Renal cortex interstitium (tissue), 11 donors: ENCODE results near the gene MPZL1. TPM values are rescaled to one million over a fixed set of nuclear protein-coding genes. Genes with fewer than 3 reads are reported as not detected.

ENCODE experiments used
- DNase-seq, 11 donors: peaks; one replicate each; pipeline ENCODE4 v3.0.0-alpha.2; 2013; ENCODE audit warnings: low read depth in 9 of 11, low spot score in 4 of 11; ENCODE audit errors: extremely low read depth in 1 of 11
- polyA plus RNA-seq, 3 donors: library from polyadenylated mRNA; unstranded; fragments of 120-200 nt; gene quantifications; one replicate each; pipeline ENCODE4 v1.2.1, GENCODE V29; 2013; ENCODE audit not compliant: insufficient read length in 3 of 3

The MPZL1 gene
- polyA plus RNA-seq, 3 donors, result 119 to 148 (median 128) TPM

- no peak for DNase-seq
Observed at GRCh38 chr1:167763525-167764220, 41.9 kb downstream of the MPZL1 start.

DNA sequence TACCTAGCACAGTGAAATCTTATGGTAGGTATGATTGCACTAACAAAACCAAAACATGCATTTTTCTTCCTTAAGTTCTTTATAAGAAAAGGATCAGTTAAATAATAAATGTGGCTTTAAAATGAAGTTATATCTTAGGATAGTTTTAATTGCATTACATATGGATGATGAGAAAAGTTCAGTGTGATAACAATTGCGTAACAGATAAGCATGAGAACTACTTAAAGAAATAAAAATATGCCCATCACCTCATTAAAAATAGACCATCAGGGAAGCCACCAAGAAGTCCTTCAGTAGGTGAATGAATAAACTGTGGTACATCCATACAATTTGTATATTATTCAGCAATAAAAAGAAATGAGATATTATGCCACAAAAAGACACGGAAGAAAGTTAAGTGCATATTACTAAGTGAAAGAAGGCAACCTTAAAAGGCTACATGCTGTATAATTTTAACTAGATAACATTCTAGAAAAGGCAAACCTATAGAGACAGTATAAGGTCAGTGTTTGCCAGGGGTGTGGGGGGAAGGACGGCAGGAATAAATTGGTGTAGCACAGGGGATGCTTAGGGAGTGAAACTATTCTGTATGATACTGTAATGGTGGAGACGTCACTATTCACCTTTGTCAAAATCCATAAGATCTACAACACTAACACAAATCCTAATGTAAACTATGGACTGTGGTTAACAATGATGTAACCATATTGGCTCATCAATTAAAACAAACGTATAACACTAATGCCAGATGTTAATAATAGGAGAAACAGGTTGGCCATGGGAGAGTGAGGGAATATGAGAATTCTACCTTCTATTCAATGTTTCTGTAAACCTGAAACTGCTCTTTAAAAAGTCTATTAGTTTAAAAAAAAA is 42.9 kb downstream of the MPZL1 start:
- DNase-seq, result no peak

DNA sequence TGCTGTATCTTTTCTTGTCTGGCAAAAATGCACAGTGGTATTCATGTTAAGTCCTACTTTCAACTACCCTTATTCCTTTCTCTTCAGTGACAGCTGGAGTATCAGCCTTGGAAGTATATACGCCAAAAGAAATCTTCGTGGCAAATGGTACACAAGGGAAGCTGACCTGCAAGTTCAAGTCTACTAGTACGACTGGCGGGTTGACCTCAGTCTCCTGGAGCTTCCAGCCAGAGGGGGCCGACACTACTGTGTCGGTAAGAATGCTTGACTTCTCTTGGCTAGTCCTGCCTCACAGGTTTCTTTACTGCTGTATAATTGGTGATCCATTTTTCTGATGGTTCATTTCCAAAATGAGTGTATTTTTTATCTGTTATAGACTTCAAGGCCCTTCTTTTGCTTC is 43.7 kb downstream of the MPZL1 start:
- no peak for DNase-seq

DNA sequence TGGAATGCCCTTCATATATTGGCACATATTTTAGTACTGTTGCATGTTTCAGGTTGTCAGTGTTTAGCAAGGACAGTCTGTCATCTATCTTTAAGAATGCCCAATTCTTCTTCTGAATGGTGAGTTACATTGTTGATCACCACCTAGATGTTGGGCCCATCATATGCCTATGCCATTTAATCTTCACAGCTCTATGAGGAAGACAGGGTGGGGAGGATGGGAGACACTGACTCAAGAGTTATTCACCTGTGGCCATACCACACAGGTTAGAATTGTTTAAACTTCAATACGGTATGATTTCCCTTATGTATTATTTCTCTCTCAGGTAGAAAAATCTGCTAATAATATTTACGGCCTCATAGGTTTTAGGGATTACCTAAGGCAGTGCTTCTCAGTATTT is 44.8 kb downstream of the MPZL1 start:
- no peak for DNase-seq

- DNase-seq, result no peak
Observed at GRCh38 chr1:167767761-167768160, 46.0 kb downstream of the MPZL1 start.

DNA sequence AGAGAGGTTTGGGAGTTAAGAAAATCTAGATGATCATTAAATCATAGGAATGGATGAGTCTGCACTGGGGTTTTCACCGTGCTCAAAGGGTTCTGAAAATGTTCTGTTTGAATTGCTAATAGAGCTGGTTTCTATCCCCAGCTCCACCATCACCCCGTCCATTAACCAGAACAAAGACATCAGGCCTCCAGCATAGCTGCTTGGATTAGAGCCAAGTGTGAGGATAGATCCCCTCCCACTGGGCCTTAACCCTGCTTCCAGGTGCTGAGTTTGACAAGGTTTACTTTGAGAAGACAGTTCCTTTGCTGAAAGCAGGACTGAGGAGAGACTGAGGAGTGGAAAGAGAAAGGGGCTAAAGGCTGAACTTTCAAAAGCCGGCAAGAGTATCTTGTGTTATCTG is 48.3 kb downstream of the MPZL1 start:
- DNase-seq, result no peak

DNA sequence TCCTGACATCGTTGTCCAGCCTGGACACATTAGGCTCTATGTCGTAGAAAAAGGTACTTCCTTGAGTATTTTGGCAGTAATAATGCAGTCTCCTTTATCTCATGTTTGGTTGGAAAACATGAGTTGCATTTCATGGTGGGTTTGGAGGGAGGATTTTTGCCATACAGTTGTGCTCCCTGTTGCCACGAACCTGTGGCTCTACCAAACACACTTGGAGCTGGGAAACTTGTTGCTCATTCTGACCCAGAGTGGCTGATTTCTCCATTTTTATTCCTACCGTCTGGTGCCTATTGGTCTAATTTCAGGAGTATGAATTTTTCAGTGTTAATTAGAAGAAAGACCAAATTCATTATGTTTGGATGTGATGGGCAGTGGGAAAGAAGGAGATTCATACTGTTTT is 50.7 kb downstream of the MPZL1 start:
- DNase-seq, result no peak

- no peak for DNase-seq
Observed at GRCh38 chr1:167773516-167773915, 51.7 kb downstream of the MPZL1 start.

GRCh38 chr1:167774710-167775109 is 52.9 kb downstream of the MPZL1 start:
- no peak for DNase-seq

DNA sequence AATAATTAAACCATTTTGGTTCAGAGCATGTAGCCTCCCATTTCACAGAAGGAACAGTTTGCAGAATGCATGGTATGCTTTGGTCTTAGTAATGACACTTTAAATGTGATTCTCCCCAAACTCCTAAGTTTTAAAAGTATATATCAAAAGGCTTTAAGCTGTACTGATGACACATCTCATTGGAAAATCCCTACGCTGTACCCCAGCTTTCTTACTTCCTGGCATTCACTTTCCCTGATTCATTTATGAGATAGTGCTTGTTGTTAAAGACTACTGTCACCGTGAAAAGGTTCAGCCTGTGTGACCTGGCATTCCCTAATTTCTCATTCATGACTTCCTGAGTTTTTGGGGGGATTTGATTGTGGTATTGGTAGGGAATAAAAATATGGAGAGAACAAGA is 53.4 kb downstream of the MPZL1 start:
- no peak for DNase-seq

GRCh38 chr1:167776151-167776550 is 54.4 kb downstream of the MPZL1 start:
- no peak for DNase-seq

- no peak for DNase-seq
Observed at GRCh38 chr1:167776616-167777268, 55.0 kb downstream of the MPZL1 start.

DNA sequence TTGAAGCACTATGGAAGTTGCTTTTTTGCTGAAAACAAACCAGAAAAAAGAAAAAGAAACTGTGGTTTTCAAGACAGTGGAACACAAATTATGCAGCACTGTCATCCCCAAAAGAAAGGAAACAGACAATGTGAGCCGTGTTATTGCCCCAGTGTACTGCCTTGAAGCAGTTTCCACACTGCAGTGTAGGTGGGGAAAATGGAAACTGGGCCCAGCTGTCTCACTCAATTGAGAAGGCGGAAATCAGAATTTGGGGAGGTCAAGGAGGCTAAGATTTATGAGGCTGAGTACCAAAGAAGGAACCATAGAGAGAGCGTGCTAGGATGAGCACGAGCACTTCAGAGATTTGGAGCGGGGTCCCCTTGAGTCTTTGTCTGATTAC is 55.5 kb downstream of the MPZL1 start:
- DNase-seq, result no peak

DNA sequence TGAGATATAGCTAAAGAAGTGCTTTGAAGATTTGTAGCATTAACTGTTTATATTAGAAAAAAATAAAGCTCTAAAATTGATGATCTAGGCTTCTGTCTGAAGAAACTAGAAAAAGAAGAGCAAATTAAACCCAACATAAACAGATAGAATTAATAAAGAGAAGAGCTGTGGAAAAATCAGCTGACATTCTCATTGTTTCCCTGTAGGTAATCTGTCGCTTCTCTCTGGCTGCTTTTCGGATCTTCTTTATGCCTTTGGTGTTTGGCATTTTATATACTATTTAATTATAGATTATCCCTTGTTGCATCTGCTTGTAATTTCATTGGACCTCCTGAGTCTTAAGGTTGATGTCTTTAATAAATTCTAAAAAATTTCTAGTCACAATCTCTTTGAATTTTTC is 59.8 kb downstream of the MPZL1 start:
- no peak for DNase-seq

GRCh38 chr1:167782946-167783345 is 61.2 kb downstream of the MPZL1 start:
- no peak for DNase-seq

DNA sequence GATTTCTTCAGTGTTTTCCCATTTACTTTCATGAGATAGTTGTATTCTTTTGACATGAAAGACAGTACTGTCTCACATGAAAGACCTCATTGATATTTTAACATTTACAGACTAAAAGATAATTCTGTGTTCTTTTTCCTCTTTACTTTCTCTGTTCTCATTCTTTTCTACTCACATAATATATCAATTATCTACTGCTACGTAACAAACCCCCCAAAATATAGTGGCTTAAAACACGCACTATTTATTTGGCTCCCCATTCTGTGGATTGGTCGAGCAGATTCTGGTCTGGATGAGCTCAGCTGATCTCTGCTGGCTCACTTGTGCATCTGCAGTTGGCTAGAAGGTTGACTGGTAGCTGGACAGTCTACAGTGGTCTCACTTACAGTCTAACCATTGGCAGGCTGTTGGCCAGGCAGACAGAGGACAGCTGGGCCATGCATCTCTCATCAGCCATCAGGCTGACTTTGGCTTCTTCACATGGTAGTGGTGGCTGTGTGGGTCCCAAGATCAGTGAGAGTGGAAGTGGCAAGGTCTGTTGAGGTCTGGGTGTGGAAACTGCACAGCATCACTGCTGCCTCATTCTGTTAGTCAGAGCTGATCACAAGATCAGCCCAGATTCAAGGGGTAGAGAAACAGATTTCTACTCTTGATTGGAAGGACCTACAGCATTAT is 63.2 kb downstream of the MPZL1 start:
- DNase-seq, result no peak

DNA sequence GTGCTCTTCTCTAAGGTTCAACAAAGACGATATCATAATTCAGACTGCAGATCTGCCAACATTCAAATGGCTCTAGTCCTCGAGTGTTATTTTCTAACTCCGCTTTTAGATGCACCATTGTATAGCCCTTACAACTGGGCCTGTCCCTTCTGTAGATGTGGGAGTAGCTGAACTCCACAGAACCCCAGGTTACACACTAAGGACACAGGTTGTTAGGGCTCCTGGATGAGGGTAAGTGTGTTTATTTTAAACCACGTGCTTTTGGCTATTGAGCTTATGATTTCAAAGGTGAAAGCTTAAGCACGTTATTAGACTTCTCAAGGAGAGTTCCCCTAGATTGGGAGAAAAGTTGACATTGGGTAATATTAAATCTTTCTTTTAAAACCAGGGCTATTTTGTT is 64.7 kb downstream of the MPZL1 start:
- DNase-seq, result no peak

GRCh38 chr1:167789501-167789900 is 67.7 kb downstream of the MPZL1 start:
- no peak for DNase-seq

DNA sequence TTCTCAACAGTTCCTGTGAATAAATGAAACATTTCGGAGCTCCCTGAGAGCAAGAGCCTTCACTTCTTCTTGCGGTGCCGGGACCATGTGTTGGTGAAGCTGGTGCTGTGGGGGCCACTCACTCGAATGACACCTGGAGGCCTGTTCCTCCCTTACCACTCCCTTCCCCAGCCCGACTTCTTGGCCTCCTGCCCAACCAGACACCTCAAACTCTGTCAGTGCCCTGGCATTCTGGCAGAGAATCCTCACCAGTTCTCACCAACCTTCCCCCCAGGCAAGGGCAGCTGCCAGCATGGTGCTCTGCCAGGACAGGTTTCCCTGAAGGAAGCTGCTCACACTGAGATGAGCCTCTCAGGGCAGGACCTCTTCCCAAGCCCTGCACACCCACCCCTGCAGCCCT is 68.3 kb downstream of the MPZL1 start:
- DNase-seq, result no peak
